ENCODE results near the gene CD74. TPM values are rescaled to one million over a fixed set of nuclear protein-coding genes. Genes with fewer than 3 reads are reported as not detected.

CD74 gene
- total and polyA plus RNA-seq, 2 of the 8 experiments (the other 6 are each of a cell fraction or from before 2014, with no cell fraction given) = 45.9 to 61.0 TPM

GRCh38 chr5:150458802-150459557, 46.3 kb upstream of the CD74 start:
- Histone ChIP-seq H3K23me2 (ENCODE audit: low read depth, low read length) (no peaks in the 10 kb centered on the region), H3K9ac (replicated peaks in 1 of 4; ENCODE audit: extremely low read depth in 1 of 4, low read depth in 3 of 4, low read length in 3 of 4) (no peak overlapping the region), H3K4me2 (ENCODE audit: insufficient read depth in 1 of 2, low read depth in 2 of 2, low read length in 2 of 2) (peak overlapping the region in 1 of 2 experiments; percentile 51; a peak in 2 of 4 replicates), H2BK5ac (ENCODE audit: low read depth, low read length) (peak overlapping the region; percentile 61; the same call in 1 of the 2 replicates), H2AK5ac (ENCODE audit: low read depth, low read length) (no peak overlapping the region), H2BK15ac (ENCODE audit: low read length) (peak overlapping the region; percentile 90; the same call in 1 of the 2 replicates), H2BK120ac (replicated peaks; ENCODE audit: low read depth, low read length) (no peak overlapping the region), H3K79me1 (ENCODE audit: low read depth, low read length) (no peaks in the 10 kb centered on the region), H3K4me1 (replicated peaks in 1 of 4; ENCODE audit: control insufficient read depth in 3 of 4, insufficient read depth in 4 of 4, low read length in 3 of 4) (peaks cover 4 to 20% (median 9%) of the 10 kb centered on the region in 4 experiments), H4K5ac (ENCODE audit: insufficient read length, low read depth, low read length) (peak overlapping the region; percentile 64), H4K8ac (ENCODE audit: extremely low read depth, insufficient read depth, low read length) (peak overlapping the region; percentile 90), H3K4ac (replicated peaks; ENCODE audit: insufficient read length, low read depth, low read length) (no peak overlapping the region), H3K79me2 (ENCODE audit: control insufficient read depth in 1 of 2, insufficient read depth in 2 of 2, low read length in 2 of 2) (no peaks in the 10 kb centered on the region), H4K20me1 (replicated peaks in 1 of 2; ENCODE audit: control insufficient read depth in 1 of 2, insufficient read depth in 2 of 2, low read length in 2 of 2) (no peaks in the 10 kb centered on the region), H3K18ac (ENCODE audit: extremely low read depth, low read length) (peak overlapping the region; percentile 60), H2BK12ac (ENCODE audit: low read depth, low read length) (peak overlapping the region; percentile 98; the same call in 1 of the 2 replicates), H3K56ac (replicated peaks; ENCODE audit: insufficient read length, low read depth, low read length) (no peak overlapping the region), H3K27me3 (replicated peaks in 1 of 4; ENCODE audit: control insufficient read depth in 3 of 4, extremely low read depth in 1 of 4, insufficient read depth in 3 of 4, low read length in 3 of 4) (no peaks in the 10 kb centered on the region), H3K4me3 (ENCODE audit: extremely low read depth in 1 of 4, insufficient read depth in 2 of 4, low read depth in 3 of 4, low read length in 4 of 4) (peak overlapping the region in 1 of 4 experiments; percentile 47; a peak in 2 of 8 replicates), H4K91ac (replicated peaks; ENCODE audit: insufficient read length, low read length) (peak overlapping the region; percentile 76), H3K36me3 (ENCODE audit: control insufficient read depth in 2 of 4, insufficient read depth in 4 of 4, low read length in 3 of 4) (no peaks in the 10 kb centered on the region), H3K9me3 (ENCODE audit: insufficient read depth in 2 of 2, low read depth in 1 of 2, low read length in 1 of 2) (no peaks in the 10 kb centered on the region), H3K23ac (ENCODE audit: insufficient read length) (no peak overlapping the region), H3K14ac (ENCODE audit: insufficient read length) (no peak overlapping the region), H3K27ac (ENCODE audit: low read depth, low read length) (no peak overlapping the region), H2BK20ac (ENCODE audit: low read length) (peak overlapping the region; percentile 80), H2AFZ (ENCODE audit: low read length) (no peak overlapping the region)
- ChIA-PET POLR2A (ENCODE audit: partially characterized antibody) (interaction anchor here (0.9 to 5.2 kb wide), 8 partner anchors 9 to 86 kb away, joined by 3 to 51 read pairs (median 4); partner anchors contain the start of gene RPS14), CTCF (ENCODE audit: partially characterized antibody) (interaction anchor here (0.6 to 13.5 kb wide), 38 partner anchors 9 to 389 kb away, joined by 3 to 209 read pairs (median 4); partner anchors contain the start of genes NDST1, RPS14 and SYNPO)
- FAIRE-seq = no peak
- peak in 1 of 2 experiments; percentile 99 for DNase-seq (ENCODE audit: low read depth in 1 of 2, low spot score in 2 of 2)
- 41% methylated on average over 22 of the region's 36 CpGs; no CpG with 5 or more reads in 1 of the 2 experiments for WGBS, 2 experiments (ENCODE audit: extremely low coverage in 1 of 2, insufficient coverage in 1 of 2, insufficient read length in 1 of 2, insufficient replicate concordance in 2 of 2, low coverage in 1 of 2, low lambda C conversion rate in 2 of 2, missing lambda C conversion rate in 1 of 2)
- TF ChIP-seq SRF (IDR thresholded peaks at IDR 0.05; ENCODE audit: low read depth, low read length) = no peak
- peak; percentile 69 to 92 (median 89) for TF ChIP-seq CTCF (IDR thresholded peaks at IDR 0.05; ENCODE audit: control extremely low read depth in 1 of 3, insufficient read depth in 1 of 3, low read depth in 1 of 3, low read length in 3 of 3)
- TF ChIP-seq CHD2 (IDR thresholded peaks at IDR 0.05; ENCODE audit: low read length) = no peak
- TF ChIP-seq EP300 (IDR thresholded peaks at IDR 0.05; ENCODE audit: borderline replicate concordance in 1 of 2, low read depth in 2 of 2, low read length in 2 of 2) = 0 out of 3 replicates have a peak, but pooled peaks of 1 of the 2 experiments have one; percentile 3
- no peak for TF ChIP-seq NRF1 (IDR thresholded peaks at IDR 0.05; ENCODE audit: low read depth, low read length)
- TF ChIP-seq ATF3 (IDR thresholded peaks at IDR 0.05; ENCODE audit: insufficient read depth, low read depth, low read length) = 0 out of 2 replicates have a peak, but pooled peaks have one; percentile 2
- TF ChIP-seq MAX (IDR thresholded peaks at IDR 0.05) = peak; percentile 89
